IPS-11a (cell line): ENCODE measurements around the gene REST.
A peak's percentile ranks its signal among the peaks of the same experiment; 100 is the strongest.
"Not testable (repeated sequence)": the region's sequence is repeated elsewhere in the genome, so short reads cannot be mapped to it uniquely, and the experiment has no call there.

Source experiments
- H3K4me3 ChIP-seq: one replicate; pipeline ENCODE4 v1.5.1; 2013; ENCODE audit warnings: low read depth, low read length, control low read depth

Gene REST, protein sequence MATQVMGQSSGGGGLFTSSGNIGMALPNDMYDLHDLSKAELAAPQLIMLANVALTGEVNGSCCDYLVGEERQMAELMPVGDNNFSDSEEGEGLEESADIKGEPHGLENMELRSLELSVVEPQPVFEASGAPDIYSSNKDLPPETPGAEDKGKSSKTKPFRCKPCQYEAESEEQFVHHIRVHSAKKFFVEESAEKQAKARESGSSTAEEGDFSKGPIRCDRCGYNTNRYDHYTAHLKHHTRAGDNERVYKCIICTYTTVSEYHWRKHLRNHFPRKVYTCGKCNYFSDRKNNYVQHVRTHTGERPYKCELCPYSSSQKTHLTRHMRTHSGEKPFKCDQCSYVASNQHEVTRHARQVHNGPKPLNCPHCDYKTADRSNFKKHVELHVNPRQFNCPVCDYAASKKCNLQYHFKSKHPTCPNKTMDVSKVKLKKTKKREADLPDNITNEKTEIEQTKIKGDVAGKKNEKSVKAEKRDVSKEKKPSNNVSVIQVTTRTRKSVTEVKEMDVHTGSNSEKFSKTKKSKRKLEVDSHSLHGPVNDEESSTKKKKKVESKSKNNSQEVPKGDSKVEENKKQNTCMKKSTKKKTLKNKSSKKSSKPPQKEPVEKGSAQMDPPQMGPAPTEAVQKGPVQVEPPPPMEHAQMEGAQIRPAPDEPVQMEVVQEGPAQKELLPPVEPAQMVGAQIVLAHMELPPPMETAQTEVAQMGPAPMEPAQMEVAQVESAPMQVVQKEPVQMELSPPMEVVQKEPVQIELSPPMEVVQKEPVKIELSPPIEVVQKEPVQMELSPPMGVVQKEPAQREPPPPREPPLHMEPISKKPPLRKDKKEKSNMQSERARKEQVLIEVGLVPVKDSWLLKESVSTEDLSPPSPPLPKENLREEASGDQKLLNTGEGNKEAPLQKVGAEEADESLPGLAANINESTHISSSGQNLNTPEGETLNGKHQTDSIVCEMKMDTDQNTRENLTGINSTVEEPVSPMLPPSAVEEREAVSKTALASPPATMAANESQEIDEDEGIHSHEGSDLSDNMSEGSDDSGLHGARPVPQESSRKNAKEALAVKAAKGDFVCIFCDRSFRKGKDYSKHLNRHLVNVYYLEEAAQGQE

DNA sequence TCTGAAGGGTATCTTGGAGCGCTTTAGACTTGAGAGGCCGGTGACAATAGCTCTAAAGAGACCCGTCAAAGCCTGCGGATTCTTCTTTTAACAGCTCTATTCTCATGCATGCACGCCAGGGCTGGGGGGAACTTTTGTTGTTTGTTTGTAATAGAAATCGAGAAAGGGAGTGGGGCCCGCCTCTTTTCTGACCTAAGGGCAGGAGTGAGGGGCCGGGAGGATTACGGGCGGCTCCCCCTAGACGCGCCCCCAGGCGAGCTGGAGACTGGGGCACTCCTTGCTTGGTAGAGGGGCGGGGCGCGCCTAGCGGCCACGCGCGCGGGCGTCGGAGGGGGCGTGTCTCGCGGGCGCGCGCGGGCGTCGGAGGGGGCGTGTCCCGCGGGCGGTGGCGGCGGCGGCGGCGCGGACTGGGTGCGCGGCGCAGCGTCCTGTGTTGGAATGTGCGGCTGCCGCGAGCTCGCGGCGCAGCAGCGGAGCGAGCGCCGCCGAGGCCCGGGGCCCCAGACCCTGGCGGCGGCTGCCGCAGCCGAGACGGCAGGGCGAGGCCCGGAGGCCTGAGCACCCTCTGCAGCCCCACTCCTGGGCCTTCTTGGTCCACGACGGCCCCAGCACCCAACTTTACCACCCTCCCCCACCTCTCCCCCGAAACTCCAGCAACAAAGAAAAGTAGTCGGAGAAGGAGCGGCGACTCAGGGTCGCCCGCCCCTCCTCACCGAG, at the start of gene REST:
Gene REST (plus strand): TSS at position 412 of the 717 bp plus-strand sequence. CDS start 2,739 bp downstream, outside the sequence.
- H3K4me3 ChIP-seq = peak within 1 kb of the TSS; percentile 91

DNA sequence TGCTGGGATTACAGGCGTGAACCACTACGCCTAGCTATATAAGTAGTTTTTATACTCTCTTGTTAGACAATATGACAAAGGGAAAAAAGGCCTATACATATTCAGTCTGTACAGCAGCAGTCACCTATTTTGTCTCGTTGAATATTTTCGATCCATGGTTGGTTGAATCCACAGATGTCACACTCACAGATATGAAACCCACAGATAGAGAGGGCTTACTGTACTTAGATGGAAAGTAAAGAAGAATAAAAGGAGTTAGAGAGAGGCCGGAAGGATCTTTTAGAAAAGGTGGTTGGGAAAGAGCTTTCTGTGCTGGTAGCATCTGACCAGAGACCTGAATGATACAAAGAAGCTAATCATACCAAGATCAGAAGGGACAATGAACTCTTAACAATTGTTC, 47.9 kb upstream of the REST start:
- H3K4me3 ChIP-seq = no peak overlapping the region

DNA sequence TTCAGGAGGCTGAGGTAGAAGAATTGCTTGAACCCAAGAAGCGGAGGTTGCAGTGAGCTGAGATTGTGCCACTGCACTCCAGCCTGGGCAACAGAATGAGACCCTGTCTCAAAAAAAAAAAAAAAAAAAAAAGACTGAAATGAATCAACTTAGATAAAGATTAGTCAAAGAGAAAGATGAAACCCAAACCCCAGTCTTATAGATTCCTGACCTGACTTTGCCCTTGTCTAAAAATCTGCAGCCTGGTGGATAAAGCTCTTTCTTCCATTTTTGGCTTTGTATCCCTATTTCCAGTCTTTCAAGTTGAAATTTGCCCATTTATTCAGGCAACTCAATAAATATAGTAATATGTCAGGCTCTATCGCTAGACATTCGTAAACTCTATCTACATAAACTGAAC, 46.9 kb upstream of the REST start:
- H3K4me3 ChIP-seq = no peak overlapping the region

DNA sequence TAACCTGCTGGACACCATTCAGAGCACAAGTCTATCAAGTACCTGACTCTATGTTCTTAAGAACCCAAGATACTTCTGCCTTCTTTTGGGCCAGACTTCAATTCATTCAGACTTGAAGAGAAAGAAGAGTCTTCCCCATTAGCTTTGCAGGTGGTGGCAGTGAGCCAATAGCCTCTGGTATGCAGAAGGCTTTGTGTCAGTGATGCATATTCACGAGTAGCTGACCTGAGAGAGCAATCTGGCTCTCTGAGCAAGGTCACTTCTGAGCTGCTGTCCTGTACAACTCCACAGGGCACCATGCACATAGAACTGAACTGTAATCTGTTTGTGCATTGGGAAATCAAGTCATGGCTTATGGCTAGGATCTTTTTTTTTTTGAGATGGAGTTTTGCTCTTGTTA, 46.3 kb upstream of the REST start:
- no peak overlapping the region for H3K4me3 ChIP-seq

DNA sequence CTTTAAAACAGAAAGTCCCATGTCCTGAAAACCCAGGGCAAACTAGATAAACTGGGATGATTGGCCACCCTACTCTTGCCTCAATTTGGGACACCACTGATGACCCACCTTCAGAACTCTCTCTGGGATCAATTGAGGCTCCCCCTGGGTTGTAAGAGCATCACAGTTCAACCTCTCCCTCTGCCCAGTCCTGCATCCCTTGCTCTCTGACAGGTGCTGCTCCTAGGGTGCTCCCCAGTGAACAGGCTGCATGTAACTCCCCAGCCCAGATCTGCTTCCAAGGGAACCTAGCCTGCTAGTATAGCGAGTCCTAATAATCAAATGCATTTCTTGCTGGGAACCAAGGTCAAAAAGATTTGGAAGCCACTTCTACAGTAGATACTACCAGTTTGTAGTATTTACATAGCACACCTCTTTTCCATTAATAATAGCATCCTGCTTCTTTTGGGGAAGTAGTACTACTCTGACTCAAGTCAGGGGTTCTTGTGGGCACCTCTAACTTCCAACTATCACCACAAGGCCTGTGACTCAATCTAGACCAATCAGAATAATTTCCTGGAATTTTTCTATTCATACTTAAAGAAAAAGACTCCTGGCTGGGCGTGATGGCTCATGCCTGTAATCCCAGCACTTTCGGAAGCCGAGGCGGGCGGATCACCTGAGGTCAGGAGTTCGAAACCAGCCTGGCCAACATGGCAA, 44.1 kb upstream of the REST start:
- H3K4me3 ChIP-seq = no peak overlapping the region

DNA sequence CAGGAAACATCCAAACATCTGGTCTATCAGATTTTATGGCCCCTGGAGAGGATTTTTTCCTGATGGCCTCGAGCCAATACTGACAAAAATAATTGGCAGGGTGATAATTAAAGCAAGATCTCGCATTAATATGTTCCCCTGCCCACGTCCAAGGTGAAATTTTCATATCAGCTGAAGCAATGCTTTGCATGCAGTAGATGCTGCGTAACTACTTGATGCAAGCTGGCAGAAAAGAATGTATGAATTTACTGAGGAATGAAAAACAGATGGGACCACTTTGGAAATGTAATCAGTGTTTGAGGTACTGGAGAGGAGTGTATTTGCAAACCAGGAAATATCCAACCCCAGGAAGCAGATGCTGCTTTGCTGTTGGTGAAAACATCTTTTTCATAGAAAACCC, 36.8 kb upstream of the REST start:
- H3K4me3 ChIP-seq = no peak overlapping the region

DNA sequence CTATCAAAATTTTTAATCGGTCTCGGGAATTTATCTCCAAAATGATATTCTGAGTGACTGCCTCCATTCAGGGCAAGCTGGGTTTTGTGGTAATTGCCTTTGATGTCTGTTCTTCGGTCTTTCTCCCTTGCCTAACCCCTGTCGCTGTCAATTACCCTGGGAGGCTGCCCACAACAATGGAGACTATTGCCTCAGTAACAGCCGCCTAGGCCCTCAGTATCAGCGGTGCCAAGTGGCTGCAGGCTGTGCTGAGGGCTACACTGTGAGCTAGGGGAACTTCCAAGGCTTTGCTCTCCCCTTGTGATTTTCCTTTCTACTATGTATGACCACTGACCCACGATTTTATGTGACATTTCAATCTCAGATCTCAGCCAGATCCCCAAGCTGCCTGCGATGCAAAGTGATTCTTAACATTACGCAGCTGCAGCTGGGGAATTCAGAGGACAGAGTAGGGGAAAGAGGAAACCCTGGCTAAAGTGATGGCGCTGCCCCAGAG, 36.3 kb upstream of the REST start:
- H3K4me3 ChIP-seq = no peak overlapping the region

DNA sequence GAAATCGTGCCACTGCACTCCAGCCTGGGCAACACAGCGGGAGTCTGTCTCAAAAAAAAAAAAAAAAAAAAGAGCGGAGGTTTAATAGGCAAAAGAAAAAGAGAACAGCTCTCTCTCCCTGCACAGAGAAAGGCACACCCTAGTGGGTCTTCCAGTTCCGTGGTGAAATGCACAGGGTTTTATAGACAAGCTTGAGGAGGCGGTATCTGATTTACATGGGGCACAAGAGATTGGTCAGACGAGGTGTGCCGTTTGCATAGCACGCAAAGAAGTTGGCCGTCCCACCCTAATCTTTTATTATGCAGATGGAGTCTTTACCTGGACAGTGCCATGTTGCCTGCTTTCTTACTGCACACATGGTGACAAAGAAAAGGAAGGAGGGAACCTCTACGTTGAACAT, 33.5 kb upstream of the REST start:
- no peak overlapping the region for H3K4me3 ChIP-seq

DNA sequence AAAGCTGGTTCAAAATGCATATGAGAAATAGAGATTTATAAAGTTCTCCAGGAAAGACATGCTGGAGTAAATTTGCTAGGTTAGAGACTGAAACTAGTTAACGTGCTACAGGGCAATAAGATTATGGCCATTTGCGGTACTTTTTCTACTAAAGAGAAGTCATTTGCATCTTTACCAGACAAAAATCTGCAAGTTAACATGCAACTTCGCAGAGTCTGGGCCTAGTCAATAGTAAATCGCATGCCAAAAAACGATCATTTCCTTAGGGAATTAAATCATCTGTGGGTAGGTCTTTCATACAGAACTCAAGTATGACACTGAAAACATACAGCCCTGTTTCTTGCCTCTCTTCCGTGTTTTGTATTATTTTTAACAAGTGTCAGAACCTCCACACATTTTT, 32.8 kb upstream of the REST start:
- no peak overlapping the region for H3K4me3 ChIP-seq

DNA sequence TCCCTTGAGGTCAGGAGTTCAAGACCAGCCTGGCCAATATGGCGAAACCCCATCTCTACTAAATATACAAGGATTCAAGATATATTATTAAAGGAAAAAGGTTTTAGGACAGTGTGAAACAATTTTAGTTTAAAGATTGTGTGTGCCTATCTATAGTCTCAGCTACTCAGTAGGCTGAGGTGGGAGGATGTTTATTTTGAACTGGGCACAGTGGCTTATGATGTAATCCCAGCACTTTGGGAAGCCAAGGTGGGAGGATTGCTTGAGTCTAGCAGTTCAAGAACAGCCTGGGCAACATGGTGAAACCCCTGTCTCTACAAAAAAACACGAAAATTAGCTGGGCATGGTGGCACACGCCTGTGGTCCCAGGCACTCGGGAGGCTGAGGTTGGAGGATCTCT, 31.4 kb upstream of the REST start:
- H3K4me3 ChIP-seq = no peak overlapping the region

DNA sequence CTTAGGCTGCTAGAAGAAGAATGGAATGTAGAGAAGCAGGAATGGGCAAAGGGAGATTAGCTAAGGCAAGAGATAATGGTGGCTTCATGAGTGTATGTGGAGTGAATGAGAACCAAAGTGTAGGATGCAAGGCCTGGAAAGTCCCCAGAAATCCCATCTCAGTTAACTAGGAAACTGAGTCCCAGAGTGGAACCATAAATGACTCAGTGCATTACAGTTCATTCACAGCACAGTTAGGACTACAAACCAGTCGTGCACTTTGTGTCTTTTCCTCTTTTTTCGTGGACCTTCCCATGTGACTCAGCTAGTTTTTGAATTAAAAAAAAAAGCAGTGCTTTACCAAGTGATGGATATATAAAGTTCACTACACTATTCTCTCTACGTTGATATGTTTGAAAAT, 27.7 kb upstream of the REST start:
- no peak overlapping the region for H3K4me3 ChIP-seq

DNA sequence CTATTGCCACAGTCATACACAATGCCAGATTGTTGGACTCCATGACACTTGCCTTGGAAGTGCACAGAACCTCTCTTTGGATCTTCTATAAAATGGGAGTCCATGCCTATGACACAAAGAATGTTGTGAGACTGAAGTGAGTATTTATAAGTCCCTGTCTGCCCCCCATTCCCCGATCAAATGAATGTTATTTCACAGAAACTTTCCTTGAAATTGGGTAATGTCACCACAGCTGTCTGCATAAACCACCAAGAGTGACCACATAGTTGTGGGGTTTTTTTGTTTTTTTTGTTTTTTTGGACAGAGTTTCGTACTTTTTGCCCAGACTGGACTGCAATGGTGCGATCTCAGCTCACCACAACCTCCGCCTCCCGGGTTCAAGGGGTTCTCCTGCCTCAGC, 27.1 kb upstream of the REST start:
- H3K4me3 ChIP-seq = no peak overlapping the region

DNA sequence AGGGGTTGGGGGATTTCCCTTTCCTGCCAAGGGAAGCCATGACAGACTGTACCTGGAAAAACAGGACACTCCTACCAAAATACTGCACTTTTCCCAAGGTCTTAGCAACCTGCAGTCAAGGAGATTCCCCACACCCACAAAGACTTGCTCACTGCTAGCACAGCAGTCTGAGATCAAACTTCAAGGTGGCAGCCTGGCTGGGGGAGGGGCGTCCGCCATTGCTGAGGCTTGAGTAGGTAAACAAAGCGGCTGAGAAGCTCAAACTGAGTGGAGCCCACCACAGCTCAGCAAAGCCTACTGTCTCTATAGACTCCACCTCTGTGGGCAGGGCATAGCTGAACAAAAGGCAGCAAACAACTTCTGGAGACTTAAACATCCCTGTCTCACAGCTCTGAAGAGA, 23.2 kb upstream of the REST start:
- not testable (repeated sequence) for H3K4me3 ChIP-seq

DNA sequence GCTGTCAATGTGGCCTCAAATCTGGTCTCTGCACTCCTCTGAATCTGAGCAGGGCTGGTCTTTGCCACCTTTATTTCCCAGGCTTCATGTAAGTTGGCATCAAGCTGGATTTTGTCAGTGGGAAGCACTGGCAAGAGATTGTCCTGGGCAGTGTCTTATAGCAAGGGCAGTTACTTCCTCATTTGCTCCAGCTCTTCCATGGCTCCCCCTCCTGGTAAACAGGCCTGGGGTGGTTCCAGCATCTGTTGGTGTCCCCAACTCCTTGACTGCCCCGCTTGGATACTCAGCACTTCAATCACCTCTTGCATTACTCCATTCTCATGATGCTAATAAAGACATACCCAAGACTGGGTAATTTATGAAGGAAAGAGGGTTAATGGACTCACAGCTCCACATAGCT, 15.0 kb upstream of the REST start:
- H3K4me3 ChIP-seq = no peak overlapping the region

DNA sequence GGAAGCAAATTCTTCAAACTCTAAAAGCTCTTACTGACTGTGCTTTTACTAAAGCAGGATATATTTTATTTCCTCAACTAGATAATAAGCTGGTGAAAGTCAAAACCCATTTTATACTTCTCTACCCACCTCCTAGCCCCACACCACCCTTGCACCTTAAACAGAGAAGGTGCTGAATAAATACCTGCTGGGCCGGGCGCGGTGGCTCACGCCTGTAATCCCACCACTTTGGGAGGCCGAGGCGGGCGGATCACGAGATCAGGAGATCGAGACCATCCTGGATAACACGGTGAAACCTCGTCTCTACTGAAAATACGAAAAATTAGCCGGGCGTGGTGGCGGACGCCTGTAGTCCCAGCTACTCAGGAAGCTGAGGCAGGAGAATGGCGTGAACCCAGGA, 9.9 kb upstream of the REST start:
- not testable (repeated sequence) for H3K4me3 ChIP-seq

DNA sequence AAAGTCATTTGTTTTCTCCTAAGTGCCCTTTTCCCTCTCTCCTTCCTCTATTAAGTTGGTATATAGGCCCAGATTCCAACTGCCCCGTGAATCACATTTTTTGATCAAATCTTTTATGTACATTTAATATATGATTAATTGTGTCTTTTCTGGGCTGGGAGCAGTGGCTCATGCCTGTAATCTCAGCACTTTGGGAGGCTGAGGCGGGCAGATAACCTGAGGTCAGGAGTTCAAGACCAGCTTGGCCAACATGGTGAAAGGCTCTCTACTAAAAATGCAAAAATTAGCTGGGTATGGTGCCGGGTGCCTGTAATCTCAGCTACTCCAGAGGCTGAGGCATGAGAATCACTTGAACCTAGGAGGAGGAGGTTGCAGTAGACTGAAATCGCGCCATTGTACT, 7.5 kb upstream of the REST start:
- not testable (repeated sequence) for H3K4me3 ChIP-seq

DNA sequence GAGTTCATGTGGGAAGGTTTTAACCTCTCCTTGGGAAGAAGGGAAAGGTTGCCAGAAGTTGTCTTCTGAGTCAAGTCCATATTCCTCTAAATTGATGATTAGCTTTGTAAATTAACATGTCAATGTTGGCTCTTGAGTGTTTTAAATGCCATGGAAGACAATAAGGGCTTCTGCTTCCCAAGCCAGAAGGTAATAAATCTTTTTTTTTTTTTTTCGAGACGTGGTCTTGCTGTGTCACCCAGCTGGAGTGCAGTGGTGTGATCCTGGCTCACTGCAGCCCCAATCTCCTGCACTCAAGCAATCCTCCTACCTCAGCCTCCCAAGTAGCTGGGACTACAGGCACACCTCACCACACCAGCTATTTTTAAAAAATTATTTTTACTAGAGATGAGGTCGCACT, 5.0 kb upstream of the REST start:
- H3K4me3 ChIP-seq = no peak overlapping the region

DNA sequence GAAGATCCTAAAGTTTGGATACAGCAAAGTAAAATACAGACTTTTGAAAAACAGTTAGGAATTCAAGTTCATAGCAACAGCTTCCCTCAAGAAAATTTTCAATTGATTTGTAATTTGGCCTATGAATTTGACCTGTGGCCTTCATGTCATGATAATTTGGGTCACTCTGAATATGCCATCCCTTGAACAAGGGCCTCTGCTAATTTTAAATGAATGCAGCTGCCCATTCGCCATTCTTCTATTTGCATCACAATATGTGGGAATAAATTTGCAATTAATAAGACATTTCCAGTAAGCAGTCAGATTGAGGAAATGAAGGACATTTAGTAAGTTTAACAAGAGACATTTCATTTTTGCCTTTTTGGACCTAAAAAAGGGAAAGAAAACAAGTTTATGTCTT, 1.9 kb upstream of the REST start:
- no peak overlapping the region for H3K4me3 ChIP-seq

DNA sequence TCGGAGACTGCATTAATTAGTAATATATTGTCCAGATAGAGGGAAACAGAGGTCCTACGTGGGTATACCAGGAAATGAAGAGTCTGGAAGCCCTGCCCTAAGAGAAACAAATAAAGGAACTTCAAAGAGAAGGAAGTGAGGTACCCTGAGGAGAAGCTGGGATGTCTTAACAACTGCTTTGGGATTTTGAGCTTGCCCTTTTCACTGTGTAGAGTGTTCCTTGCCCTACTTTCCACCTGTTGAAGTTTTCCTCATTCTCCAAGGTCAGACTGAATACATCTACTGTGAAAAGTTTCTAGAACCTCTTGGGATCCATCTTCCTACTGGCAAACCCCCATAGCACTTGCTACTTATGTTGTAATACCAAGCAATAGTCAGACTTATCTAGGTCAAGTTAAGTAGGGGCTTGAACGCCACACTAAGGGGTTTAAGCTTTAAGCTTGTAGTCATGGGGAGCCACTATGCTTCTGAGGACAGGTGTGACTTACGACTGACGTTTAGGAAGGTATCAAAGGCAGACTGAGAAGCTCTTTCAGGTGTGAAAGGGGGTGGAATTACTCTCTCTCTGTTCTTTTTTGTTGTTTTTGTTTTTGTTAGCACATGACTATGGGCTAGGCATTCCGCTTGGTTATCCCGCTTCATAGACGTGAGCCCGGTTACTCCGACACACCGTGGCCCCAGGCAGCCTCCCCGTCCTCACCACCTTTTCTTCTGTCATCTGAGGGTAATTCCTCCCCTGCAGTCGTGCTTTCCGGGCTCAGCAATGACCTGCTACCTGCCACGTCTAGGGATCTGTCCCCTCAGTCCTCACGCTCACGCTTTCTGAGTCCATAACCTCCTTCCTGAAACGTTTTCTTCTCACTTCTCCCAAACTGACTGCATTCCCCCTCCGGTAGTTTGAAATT, 959 bp upstream of the REST start:
- H3K4me3 ChIP-seq = peak overlapping the region; percentile 47
